ENCODE measurements around the gene CRK.
A peak's percentile ranks its signal among the peaks of the same experiment; 100 is the strongest.

Gene CRK

DNA sequence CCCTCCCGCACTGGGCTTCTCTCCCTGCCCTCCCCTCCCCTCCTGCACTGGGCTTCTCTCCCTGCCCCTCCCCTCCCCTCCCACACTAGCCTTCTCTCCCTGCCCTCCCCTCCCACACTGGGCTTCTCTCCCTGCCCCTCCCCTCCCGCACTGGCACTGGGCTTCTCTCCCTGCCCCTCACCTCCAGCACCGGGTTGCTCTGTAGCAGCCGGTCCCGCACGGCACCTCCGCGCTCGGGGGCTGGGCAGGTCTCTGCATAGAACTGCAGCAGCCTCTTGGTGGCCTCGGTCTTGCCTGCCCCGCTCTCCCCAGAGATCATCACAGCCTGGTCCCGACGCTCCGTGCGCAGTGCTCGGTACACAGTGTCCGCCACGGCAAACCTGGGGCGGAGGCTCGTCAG, 26.6 kb upstream of the CRK start:
- Mint-ChIP-seq H3K9me3 (no peaks in the 10 kb centered on the region), H3K27me3 (no peaks in the 10 kb centered on the region), H3K36me3 (ENCODE audit: insufficient read depth) (peaks cover 20% of the 10 kb centered on the region), H3K27ac (ENCODE audit: low read depth) (no peak overlapping the region), H3K4me1 (peaks cover 16% of the 10 kb centered on the region), H3K4me3 (no peak overlapping the region)
- no peak for DNase-seq (ENCODE audit: low spot score in 2 of 2)
- no peak for ATAC-seq (replicated peaks; ENCODE audit: extremely low read depth, poor library complexity, severe bottlenecking)

DNA sequence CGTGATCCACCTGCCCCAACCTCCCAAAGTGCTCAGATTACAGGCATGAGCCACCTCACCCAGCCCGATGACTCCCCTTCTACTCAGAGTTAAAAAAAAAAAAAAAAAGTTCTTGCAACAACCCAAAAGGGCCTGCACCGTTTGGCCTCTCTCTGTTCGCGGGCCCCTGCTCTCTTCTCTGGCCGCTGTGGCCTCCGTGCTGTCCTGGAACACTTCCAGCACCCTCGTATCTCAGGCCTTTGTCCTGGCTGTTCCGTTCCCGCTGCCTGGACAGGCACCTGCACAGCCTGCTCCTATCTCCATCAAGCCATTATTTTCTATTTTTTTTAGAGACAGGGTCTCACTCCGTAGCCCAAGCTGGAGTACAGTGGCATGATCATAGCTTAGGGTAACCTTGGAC, 25.7 kb upstream of the CRK start:
- Mint-ChIP-seq H3K4me1 (peaks cover 10% of the 10 kb centered on the region), H3K27ac (ENCODE audit: low read depth) (peak overlapping the region; percentile 75), H3K36me3 (ENCODE audit: insufficient read depth) (peaks cover 15% of the 10 kb centered on the region), H3K27me3 (no peaks in the 10 kb centered on the region), H3K9me3 (no peaks in the 10 kb centered on the region), H3K4me3 (no peak overlapping the region)
- ATAC-seq (replicated peaks; ENCODE audit: extremely low read depth, poor library complexity, severe bottlenecking) (no peak), DNase-seq (ENCODE audit: low spot score in 2 of 2) (no peak)

GRCh38 chr17:1480747-1481465, 24.9 kb upstream of the CRK start:
- H3K27me3 Mint-ChIP-seq: no peaks in the 10 kb centered on the region
- H3K9me3 Mint-ChIP-seq: no peaks in the 10 kb centered on the region
- H3K4me3 Mint-ChIP-seq: no peak overlapping the region
- peak overlapping the region; percentile 75 for H3K27ac Mint-ChIP-seq (ENCODE audit: low read depth)
- H3K4me1 Mint-ChIP-seq: peaks cover 8% of the 10 kb centered on the region
- no peak for DNase-seq (ENCODE audit: low spot score in 2 of 2)
- peaks cover 13% of the 10 kb centered on the region for H3K36me3 Mint-ChIP-seq (ENCODE audit: insufficient read depth)
- no peak for ATAC-seq (replicated peaks; ENCODE audit: extremely low read depth, poor library complexity, severe bottlenecking)

- Mint-ChIP-seq H3K27me3 (no peaks in the 10 kb centered on the region), H3K36me3 (ENCODE audit: insufficient read depth) (peaks cover 10% of the 10 kb centered on the region), H3K4me3 (no peak overlapping the region), H3K4me1 (peaks cover 6% of the 10 kb centered on the region), H3K27ac (ENCODE audit: low read depth) (no peak overlapping the region), H3K9me3 (no peaks in the 10 kb centered on the region)
- DNase-seq (ENCODE audit: low spot score in 2 of 2) (no peak), ATAC-seq (replicated peaks; ENCODE audit: extremely low read depth, poor library complexity, severe bottlenecking) (no peak)
Measured at GRCh38 chr17:1478418-1478817, 22.4 kb upstream of the CRK start.

DNA sequence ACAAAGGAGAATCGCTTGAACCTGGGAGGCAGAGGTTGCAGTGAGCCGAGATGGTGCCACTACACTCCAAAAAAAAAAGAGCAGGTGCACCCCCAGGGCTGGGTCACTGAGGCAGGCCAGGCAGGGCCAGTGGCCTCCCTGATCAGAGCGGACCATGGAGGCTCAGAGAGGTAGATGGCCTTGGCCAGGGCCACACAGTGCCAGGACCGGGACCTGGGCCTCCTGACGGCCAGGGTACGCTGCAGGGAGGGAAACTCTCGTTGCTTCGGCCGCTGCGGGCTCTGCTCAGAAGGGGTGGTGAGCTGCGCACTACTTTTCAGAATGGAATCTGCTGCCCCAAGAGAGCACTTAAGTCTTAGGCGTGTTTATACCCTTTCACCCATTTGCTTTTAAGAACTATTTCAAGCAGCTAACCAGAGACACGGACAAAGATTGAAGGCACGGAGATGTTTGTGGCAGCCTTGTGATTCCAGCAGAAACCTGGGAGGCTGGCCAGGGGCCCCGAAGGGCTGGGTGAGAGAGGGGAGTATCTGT, 19.4 kb upstream of the CRK start:
- H3K36me3 Mint-ChIP-seq (ENCODE audit: insufficient read depth): peaks cover 8% of the 10 kb centered on the region
- H3K27me3 Mint-ChIP-seq: no peaks in the 10 kb centered on the region

DNA sequence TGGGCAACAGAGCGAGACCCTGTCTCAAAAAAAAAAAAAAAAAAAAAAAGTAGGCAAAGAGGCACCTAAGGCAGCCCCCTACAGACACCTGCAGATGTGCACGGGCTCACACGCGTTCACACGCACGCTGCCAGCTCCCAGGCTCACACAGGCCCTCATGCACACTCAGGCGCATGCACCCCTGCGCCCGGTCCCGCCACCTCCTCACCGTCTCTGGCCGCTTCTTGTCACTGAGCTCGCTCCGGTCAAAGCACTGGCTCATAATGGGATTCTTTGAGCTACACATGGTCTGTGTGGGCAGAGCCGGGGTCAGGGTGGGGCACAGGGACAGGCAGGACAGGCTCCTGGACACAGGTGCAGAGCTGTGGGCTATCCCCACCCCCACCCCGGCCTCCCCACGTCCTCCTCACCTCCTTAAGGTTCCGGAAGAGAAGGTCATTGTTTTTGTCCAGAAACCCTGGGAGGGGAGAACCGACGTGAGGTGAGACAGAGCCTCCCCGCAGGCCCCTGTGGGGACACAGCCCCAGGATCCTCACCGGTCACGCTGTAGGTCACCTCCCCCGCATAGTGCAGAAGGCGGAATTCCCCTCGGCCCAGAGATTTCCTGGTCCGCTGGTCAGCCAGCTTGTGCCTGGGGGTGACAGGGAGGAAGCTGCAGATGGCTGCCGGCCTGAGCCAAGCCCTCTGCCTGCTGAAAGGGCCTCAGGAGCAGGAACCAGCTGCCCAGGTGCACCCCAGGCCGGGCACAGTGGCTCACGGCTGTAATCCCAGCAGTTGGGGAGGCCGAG, 18.6 kb upstream of the CRK start:
- no peak for DNase-seq (ENCODE audit: low spot score in 2 of 2)
- no peaks in the 10 kb centered on the region for H3K9me3 Mint-ChIP-seq
- no peak for ATAC-seq (replicated peaks; ENCODE audit: extremely low read depth, poor library complexity, severe bottlenecking)
- peaks cover 17% of the 10 kb centered on the region for H3K4me1 Mint-ChIP-seq
- no peak overlapping the region for H3K27ac Mint-ChIP-seq (ENCODE audit: low read depth)
- no peak overlapping the region for H3K4me3 Mint-ChIP-seq
- H3K36me3 Mint-ChIP-seq (ENCODE audit: insufficient read depth): peaks cover 4% of the 10 kb centered on the region
- H3K27me3 Mint-ChIP-seq: no peaks in the 10 kb centered on the region

More for the DNA sequence above, 19.4 kb upstream of the CRK start:
- no peak overlapping the region for H3K4me3 Mint-ChIP-seq
- H3K4me1 Mint-ChIP-seq: peaks cover 17% of the 10 kb centered on the region
- DNase-seq (ENCODE audit: low spot score in 2 of 2): no peak
- ATAC-seq (replicated peaks; ENCODE audit: extremely low read depth, poor library complexity, severe bottlenecking): no peak
- H3K9me3 Mint-ChIP-seq: no peaks in the 10 kb centered on the region
- no peak overlapping the region for H3K27ac Mint-ChIP-seq (ENCODE audit: low read depth)

GRCh38 chr17:1473841-1474240, 17.8 kb upstream of the CRK start:
- DNase-seq (ENCODE audit: low spot score in 2 of 2): no peak
- Mint-ChIP-seq H3K4me1 (peaks cover 17% of the 10 kb centered on the region), H3K9me3 (no peaks in the 10 kb centered on the region), H3K36me3 (ENCODE audit: insufficient read depth) (peaks cover 2% of the 10 kb centered on the region), H3K27ac (ENCODE audit: low read depth) (no peak overlapping the region), H3K27me3 (no peaks in the 10 kb centered on the region), H3K4me3 (no peak overlapping the region)
- peak; percentile 82 for ATAC-seq (replicated peaks; ENCODE audit: extremely low read depth, poor library complexity, severe bottlenecking)

GRCh38 chr17:1473170-1473569, 17.1 kb upstream of the CRK start:
- Mint-ChIP-seq H3K4me3 (no peak overlapping the region), H3K4me1 (peaks cover 17% of the 10 kb centered on the region), H3K27ac (ENCODE audit: low read depth) (no peak overlapping the region), H3K9me3 (no peaks in the 10 kb centered on the region), H3K27me3 (no peaks in the 10 kb centered on the region), H3K36me3 (ENCODE audit: insufficient read depth) (peaks cover 1% of the 10 kb centered on the region)
- peak; percentile 29 for ATAC-seq (replicated peaks; ENCODE audit: extremely low read depth, poor library complexity, severe bottlenecking)
- no peak for DNase-seq (ENCODE audit: low spot score in 2 of 2)

GRCh38 chr17:1471911-1472821, 16.1 kb upstream of the CRK start:
- Mint-ChIP-seq H3K27me3 (no peaks in the 10 kb centered on the region), H3K4me1 (peaks cover 17% of the 10 kb centered on the region), H3K36me3 (ENCODE audit: insufficient read depth) (peaks cover 1% of the 10 kb centered on the region), H3K27ac (ENCODE audit: low read depth) (no peak overlapping the region), H3K9me3 (no peaks in the 10 kb centered on the region), H3K4me3 (no peak overlapping the region)
- no peak for DNase-seq (ENCODE audit: low spot score in 2 of 2)
- no peak for ATAC-seq (replicated peaks; ENCODE audit: extremely low read depth, poor library complexity, severe bottlenecking)

- Mint-ChIP-seq H3K9me3 (no peaks in the 10 kb centered on the region), H3K27me3 (no peaks in the 10 kb centered on the region), H3K4me1 (peaks cover 17% of the 10 kb centered on the region), H3K36me3 (ENCODE audit: insufficient read depth) (peaks cover 1% of the 10 kb centered on the region), H3K4me3 (no peak overlapping the region), H3K27ac (ENCODE audit: low read depth) (no peak overlapping the region)
- ATAC-seq (replicated peaks; ENCODE audit: extremely low read depth, poor library complexity, severe bottlenecking) (no peak), DNase-seq (ENCODE audit: low spot score in 2 of 2) (no peak)
Measured at GRCh38 chr17:1471490-1471889, 15.5 kb upstream of the CRK start.

GRCh38 chr17:1470755-1471462, 14.9 kb upstream of the CRK start:
- no peaks in the 10 kb centered on the region for H3K27me3 Mint-ChIP-seq
- no peak overlapping the region for H3K4me3 Mint-ChIP-seq
- peaks cover 3% of the 10 kb centered on the region for H3K36me3 Mint-ChIP-seq (ENCODE audit: insufficient read depth)
- no peaks in the 10 kb centered on the region for H3K9me3 Mint-ChIP-seq
- peaks cover 17% of the 10 kb centered on the region for H3K4me1 Mint-ChIP-seq
- no peak for ATAC-seq (replicated peaks; ENCODE audit: extremely low read depth, poor library complexity, severe bottlenecking)
- DNase-seq (ENCODE audit: low spot score in 2 of 2): no peak
- H3K27ac Mint-ChIP-seq (ENCODE audit: low read depth): no peak overlapping the region

Measured in central memory CD8-positive, alpha-beta T cell (primary cell).